Measurements from ENCODE around the gene BRF1.

BRF1 gene

DNA sequence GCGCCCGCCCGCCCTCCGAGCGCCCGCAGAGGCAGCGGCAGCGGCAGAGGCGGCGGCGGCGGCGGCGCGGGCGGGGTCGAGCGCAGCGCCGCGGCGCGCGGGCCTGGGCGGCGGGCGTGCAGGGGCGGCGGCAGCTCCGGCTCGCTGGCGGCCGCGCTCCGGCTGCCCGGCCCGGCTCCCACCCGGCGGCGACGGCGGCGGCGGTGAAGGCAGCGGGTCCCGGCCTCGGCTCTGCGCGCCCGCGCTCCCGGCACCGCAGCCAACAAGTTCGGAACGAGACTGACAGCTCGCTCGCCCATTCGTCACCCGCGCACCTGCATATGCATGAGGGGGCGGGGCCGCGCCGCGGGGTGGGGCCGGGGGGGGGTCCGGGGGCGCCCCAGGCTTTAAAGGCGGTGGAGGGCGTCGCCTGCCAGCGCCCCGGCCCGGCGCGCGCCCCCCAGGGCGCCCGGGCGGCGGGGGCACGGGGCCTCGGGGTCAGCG is 132.3 kb downstream of the BRF1 start, which contains the start of gene JAG2:
TSS of gene JAG2 (minus strand) at position 281 of the 483 bp plus-strand sequence. CDS start 356 bp downstream, outside the sequence.
- peak; percentile 46 to 51 for DNase-seq

DNA sequence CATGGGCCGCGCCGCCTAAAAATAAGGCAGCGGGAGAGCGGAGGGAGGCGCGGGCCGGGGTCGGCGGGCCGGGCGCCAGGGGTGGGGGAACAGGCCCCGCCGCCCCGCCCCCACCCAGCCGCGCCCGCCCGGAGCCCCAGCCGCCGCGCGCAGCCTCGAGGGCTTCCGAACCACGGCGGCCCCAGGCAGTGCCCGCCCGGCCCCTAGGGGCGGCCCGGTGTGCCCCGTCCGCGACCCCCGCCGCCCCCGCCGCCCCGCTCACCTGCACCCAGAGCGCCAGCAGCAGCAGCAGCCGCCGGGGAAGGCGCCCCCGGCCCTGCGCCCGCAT is 132.7 kb downstream of the BRF1 start:
- no peak for DNase-seq

DNA sequence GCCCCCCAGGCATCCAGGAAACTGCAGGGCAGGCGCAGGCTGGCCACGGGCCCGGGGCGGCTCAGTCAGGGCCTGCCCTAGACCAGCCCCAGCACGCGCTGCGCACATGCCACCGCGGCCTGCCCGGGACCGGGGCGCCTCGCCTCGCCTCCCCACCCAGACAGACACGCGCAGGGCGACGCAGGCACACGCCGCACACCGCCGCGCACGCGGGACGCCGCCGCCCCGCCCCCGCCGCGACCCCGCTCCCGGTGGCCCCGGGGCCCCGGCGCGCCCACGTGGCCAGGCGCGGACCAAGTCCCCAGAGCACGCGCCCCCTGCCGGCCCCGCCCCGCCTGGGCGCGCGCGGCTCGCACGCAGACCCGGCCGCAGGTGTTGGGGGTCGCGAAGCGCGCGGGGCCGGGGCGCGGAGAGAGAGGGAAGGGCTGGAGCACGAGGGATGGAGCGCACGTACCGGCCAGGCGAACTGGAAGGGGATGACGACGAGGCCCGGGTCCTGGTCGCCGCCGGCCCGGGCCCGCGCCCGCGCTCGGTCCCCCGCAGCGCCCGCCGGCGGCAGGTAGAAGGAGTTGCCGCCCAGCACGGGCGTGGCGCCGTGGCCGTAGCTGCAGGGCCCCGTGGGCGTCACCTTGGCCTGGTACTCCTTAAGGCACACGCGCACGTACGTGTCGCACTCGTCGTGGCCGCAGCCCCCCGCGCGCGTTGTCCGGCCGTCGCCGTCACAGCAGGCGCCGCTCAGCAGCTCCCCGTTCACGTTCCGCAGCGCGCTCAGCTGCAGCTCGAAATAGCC is 133.3 kb downstream of the BRF1 start:
- DNase-seq, result no peak

DNA sequence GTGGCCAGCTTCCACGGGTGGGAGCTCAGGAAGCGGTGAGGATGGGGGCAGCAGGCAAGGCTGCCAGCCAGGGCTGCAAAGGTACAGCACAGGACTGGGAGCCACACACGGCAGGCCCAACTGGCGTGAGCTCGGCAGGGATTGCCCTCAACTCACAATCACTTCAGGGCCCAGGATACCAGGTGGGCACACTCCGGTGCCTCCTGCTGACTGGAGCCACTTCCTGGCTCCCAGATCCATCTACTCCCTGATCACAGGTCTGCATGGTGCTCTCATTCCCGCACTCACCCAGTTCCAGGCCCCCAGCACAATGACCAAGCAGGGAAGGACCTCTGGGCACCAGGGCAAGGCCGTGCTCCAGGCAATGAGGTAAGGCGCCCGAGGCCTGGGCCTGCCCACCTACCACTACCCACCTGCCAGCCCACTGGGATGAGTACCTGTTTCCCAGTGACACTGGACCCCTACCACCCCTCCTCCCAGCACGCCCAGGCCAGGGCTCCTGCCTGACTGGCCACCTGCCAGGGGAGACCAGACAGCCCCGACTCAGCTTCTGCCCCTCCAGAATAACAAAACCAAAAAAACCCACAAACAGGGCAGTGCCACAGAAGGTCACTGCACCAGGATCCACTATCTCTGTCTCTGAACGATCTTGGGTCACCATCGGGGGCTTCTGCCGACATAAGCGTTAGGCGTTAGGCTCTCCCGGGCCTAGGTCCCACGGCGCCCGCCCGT is 134.1 kb downstream of the BRF1 start:
- DNase-seq, result no peak

DNA sequence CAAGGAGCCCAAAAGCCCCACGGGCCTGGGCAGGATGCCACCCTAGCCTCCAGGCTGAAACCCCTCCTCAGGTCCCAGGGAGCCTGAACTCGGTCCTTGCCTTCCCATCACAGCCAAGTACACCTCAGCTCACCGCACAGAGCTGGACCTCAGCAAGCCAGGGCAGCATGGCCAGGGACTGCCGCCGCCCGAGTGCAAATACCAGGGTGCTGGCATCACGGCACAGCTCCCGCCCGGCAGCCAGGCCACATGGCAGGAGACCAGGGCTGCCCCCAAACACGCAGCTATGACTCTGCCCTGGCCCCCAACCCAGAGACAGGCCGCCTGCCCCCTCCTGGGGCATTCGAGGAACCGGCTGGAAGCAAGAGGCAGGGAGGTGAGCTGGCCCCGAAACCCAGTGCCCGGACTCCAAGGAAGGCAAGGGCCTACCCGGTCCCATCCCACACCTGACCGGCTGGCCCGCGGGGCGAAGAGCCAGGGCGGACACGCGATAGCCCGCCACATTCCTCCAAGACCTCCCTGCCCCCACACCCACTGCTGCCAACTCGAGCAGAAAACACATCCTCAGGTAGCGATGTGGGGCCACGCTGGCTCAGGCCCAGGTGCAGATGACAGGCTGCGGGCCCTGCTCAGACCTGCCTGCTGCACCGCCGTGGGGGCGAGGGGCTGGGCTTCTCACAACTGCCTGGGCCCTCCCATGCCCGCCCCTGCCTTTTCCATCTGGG is 134.9 kb downstream of the BRF1 start:
- DNase-seq, result no peak

DNA sequence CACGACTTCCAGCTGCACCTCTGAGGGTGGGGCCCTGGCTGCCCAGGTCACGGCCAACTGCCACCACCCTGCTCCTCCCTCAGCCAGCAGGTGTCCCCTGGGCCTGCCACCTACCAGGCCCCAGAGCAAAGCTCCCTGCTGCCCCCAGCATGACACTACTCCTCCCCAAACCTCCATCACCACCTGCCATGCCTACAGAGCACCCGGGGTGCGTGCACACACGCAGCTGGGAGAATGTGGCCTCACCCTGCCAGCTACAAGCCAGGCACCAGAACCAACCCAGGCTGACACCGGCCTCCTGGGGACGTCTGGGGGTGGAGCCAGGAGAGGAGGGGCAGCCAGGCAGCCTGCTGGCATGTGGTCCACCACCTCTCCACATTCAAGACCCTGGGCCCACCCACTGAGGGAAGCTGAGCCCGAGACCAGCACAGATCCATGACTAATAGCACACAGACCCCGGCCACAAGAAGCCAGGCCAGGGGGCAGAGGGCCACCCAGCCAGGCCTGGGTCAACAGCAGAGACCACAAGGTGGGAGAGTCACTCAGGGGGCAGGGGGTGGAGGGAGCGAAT is 135.6 kb downstream of the BRF1 start:
- DNase-seq, result no peak

DNA sequence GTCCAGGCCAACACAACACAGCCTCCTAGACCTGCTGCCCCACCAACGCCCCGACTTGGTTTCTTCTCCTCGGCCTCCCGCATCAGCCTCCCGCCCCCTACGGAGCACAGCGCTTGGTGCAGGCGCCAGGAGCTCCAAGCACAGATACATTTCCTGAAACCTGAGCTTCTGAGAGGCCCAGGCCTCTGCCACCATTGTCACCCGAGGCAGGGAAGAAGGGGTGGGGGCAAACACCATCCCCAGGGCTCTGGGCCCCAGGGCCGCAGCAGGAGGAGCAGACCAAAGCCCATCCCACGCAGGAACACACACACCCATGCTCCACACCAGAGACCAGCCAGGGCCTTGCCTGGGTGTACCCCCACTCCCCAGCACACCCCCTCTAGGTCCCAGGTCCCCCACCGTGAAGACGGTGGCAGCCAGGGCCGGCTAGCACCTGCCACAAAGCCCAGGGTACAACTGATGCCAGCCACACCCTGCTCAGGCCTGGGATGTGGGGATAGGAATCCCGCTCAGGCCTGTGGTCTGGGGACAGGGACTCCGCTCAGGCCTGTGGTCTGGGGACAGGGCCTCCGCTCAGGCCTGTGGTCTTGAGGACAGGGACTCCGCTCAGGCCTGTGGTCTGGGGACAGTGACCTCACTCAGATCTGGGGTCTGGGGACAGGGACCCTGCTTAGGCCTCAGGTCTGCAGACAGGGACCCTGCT is 137.6 kb downstream of the BRF1 start:
- no peak for DNase-seq

DNA sequence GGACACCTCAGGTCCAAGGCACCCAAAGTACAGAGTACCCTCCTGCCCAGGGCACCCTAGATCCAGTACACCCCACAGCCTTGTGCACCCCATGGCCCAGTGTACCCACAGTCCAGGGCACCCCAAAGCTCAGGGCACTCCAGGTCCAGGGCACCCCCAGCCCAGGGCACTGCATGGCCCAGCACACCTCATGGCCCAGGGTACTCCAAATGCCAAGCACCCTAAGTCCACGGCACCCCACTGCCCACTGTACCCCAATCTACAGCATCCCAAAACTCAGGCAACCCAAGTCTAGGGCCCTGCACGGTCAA is 138.2 kb downstream of the BRF1 start:
- DNase-seq, result no peak

DNA sequence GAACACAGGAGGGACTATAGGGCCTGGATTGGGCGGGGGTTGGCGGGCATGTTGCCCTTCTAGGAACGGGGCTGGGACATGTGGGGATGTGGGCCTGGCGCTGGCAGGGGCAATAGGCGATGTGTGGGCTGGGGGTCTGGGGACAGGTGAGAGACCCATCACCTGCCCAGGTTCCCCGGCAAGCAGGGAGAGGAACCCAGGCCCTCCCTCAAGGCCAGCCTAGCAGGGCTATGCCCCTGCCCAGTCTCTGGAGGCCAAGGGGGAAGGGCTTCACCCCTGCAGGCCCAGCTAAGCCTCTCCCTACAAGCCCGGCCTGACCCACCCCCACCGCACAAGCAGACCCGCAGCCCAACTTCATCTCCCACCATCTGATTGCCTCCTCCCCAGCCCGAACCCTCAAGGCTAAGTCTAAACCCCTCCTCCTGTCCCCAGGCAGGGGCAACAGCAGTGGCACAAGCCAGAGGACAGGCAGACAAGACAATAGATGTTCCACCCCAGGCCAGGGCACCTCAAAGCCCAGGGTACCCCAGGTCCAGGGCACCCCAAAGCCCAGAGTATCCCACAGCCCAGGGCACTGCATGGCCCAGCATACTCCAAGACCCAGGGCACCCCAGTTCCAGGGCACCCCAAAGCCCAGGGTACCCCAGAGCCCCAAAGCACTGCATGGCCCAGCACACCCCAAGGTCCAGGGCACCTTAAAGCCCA is 138.7 kb downstream of the BRF1 start:
- no peak for DNase-seq

DNA sequence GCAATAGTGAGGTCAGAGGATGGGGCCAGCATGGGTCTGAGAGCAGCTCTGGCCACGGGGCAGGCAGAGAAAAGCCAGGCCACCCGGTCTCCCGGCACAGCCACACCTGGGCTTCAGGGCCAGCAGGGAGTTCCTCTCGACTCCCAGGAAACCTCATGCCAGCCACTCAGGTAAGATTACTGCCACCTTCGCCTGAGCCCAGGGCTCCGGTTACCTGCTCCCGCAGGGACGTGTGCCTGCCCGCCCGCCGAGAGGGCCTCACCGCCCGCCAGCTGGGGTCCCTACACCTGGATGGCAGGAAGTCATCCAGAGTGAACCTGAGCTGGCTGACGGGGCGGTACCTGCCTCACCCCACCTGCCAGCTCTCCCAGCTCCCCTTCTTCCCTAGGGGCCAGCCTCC is 139.5 kb downstream of the BRF1 start:
- no peak for DNase-seq

DNA sequence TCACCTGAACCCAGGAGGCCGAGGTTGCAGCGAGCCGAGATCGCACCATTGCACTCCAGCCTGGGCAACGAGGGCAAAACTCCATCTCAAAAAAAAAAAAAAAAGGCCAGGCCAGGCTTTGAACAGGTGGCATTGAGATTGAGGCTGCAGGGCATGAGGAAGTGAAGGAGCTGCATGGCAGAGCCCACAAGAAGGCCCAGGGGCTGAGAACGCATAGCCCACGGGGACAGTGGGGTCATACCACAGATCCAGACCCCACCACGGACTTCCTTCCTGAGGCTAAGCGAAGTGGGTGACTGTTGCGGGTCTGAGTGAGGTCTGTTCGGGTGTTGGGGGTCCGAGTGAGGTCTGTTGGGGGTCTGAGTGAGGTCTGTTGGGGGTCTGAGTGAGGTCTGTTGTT is 140.0 kb downstream of the BRF1 start:
- DNase-seq, result no peak

DNA sequence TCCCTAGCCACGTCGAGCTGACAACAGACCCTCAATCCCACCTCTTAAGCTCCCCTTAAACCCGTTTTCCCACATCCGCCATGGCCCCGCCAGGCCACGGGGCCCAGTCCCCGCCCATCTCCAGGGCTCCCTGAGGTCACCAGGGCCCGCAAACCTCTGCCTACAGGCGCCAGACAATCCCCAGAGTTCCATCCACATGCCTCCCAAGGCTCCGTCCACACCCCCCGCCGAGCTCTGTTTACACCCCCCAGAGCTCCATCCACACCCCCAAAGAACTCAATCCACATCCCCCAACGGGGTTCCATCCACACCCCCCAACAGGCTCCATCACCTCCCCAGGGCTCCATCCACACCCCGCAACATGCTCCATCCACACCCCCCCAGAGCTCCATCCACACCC is 141.5 kb downstream of the BRF1 start:
- no peak for DNase-seq

Measured in activated CD4-positive, alpha-beta T cell treated with anti-CD3 and anti-CD28 coated beads, Interleukin-2, amount 50 U/mL, for 4 hours (primary cell).